Neuron (in vitro differentiated cells): ENCODE results near the gene PDLIM7.

Source experiments
- H2AFZ ChIP-seq: one replicate; pipeline ENCODE4 v1.6.1; 2013; ENCODE audit warnings: low read depth, mild to moderate bottlenecking, inconsistent platforms, low read length, moderate library complexity
- H3K27me3 ChIP-seq: one replicate; pipeline ENCODE4 v1.6.1; 2013; ENCODE audit warnings: low read length; ENCODE audit not compliant: insufficient read depth
- H3K36me3 ChIP-seq: one replicate; pipeline ENCODE4 v1.6.1; 2013; ENCODE audit warnings: low read length; ENCODE audit not compliant: insufficient read depth
- H3K4me1 ChIP-seq: one replicate; pipeline ENCODE4 v1.6.1; 2013; ENCODE audit warnings: low read length; ENCODE audit not compliant: insufficient read depth
- H3K4me3 ChIP-seq: 2 replicates; pipeline ENCODE4 v1.5.1; 2013; ENCODE audit warnings: mild to moderate bottlenecking, low read length, moderate library complexity
- H3K9me3 ChIP-seq: one replicate; pipeline ENCODE4 v1.6.1; 2013; ENCODE audit warnings: low read length

Gene PDLIM7

DNA sequence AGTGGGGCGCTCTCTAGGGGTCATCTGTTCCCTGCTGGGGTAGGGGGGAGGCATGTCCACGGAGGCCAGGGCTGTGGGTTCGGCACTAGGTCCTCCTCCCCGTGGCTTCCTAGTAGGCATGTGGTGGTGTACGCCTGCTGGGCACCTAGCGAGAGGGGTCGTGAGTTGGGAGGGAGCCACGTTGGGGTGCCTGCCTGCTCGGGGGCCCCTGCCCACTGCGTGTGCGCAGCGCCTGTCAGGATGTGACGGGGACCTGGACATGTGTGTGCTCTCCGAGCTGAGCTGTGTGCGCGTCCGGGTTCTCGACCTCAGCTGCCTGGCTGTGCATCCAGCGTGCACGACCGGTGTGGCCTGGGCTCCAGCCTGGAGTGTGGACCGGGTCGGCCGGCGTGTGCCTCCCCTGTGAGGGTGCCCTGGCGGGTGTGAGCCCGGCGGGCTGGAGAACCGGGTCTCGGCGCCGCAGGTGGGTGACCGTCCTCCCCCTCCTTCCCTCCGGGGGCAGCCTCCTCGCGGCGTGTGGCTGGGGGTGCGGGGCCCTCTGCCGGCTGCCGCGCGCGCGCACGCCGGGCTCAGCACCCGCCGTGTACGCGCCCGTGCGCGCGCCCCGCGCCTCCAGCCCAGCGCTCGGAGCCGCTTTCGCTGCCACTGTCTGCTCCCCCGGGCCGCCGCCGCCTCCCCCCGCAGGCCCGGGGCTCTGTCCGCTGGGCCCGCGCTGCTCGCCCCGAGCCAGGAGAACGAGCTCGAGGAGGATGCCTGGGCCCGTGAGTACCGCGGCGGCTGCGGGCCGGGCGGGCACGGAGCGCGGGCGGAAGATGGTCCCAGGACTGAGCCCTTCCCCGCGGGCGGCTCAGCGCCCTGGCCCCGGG lies 51.0 kb downstream of the PDLIM7 start, which contains the start of gene PRR7:
Gene PRR7 (plus strand): TSS at position 615 of the 866 bp plus-strand sequence. CDS start 8,254 bp downstream, outside the sequence.
- H3K9me3 ChIP-seq, result no peaks in the 10 kb centered on the region
- H3K27me3 ChIP-seq, result no peaks in the 10 kb centered on the region
- H3K4me1 ChIP-seq, result peaks cover 59% of the 10 kb centered on the region

DNA sequence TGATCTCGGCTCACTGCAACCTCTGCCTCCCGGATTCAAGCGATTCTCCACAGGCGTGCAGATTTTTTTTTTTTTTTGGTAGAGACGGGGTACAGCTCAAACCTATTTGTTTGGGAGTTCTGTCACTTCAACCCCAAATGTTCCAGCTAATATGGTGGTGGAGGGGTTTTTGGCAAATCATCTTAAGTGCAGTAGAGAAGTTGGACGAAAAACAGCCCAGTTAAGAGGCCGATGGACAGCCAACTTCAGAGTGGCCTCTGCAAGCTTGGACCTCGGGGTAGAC lies 51.5 kb downstream of the PDLIM7 start:
- Histone ChIP-seq H3K4me1 (peaks cover 59% of the 10 kb centered on the region), H3K4me3 (peak overlapping the region; percentile 50), H3K9me3 (no peaks in the 10 kb centered on the region), H3K36me3 (peaks cover 5% of the 10 kb centered on the region), H3K27me3 (no peaks in the 10 kb centered on the region), H2AFZ (no peak overlapping the region)

More for the DNA sequence above, 51.0 kb downstream of the PDLIM7 start, which contains the start of gene PRR7:
- H3K36me3 ChIP-seq, result peaks cover 5% of the 10 kb centered on the region
- peak within 1 kb of the TSS; percentile 50 for H3K4me3 ChIP-seq
- H2AFZ ChIP-seq, result no peak within 1 kb of the TSS

DNA sequence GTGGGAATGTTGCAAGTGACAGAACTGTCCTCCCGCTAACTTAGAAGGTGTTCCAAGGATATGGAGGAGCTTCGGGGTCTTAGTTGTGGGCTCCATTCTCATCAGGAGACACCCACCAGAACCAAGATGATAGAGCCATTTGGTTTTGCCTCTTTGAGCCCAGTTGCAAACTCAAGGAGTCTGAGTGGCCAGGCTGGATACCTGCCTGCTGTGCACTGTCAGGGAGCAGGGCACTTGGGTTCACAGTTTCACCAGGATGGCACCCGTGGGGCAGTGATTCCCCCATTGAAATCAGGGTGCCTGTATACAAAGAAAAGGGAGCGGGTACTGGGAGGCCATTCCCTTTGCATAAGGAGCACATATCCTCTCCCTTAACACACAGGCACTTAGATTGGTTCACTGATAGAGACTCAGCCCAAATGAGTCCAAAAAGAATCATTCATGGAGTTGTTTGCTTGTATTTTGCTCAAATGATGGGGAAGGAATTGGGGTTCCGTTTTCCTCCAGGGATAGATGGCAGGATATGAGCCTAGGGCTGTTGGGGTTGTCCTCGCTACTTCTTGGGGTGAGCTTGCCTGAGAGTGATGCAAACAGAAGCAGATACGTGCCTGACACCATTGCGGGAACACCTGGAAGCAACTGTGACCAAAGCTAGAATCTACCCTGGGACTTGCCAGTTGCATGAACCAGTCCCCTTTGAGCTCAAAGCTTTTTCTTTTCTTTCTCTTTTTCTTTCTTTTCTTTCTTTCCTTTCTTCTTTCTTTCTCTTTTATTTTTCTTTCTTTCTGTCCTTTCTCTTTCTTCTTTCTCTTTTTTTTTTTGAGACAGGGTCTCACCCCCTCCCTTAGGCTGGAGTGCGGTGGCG lies 52.1 kb downstream of the PDLIM7 start:
- Histone ChIP-seq H3K4me1 (peaks cover 54% of the 10 kb centered on the region), H3K9me3 (no peaks in the 10 kb centered on the region), H3K27me3 (no peaks in the 10 kb centered on the region), H3K36me3 (peaks cover 5% of the 10 kb centered on the region), H3K4me3 (peak overlapping the region; percentile 50), H2AFZ (no peak overlapping the region)

- H3K4me3 ChIP-seq, result no peak overlapping the region
- peaks cover 5% of the 10 kb centered on the region for H3K36me3 ChIP-seq
- H2AFZ ChIP-seq, result no peak overlapping the region
- peaks cover 45% of the 10 kb centered on the region for H3K4me1 ChIP-seq
- H3K27me3 ChIP-seq, result no peaks in the 10 kb centered on the region
- no peaks in the 10 kb centered on the region for H3K9me3 ChIP-seq
Observed at GRCh38 chr5:177444106-177445051, 53.0 kb downstream of the PDLIM7 start.

- Histone ChIP-seq H2AFZ (no peak overlapping the region), H3K36me3 (peaks cover 10% of the 10 kb centered on the region), H3K9me3 (no peaks in the 10 kb centered on the region), H3K4me3 (no peak overlapping the region), H3K27me3 (no peaks in the 10 kb centered on the region), H3K4me1 (peaks cover 35% of the 10 kb centered on the region)
Observed at GRCh38 chr5:177443144-177443983, 54.0 kb downstream of the PDLIM7 start.

DNA sequence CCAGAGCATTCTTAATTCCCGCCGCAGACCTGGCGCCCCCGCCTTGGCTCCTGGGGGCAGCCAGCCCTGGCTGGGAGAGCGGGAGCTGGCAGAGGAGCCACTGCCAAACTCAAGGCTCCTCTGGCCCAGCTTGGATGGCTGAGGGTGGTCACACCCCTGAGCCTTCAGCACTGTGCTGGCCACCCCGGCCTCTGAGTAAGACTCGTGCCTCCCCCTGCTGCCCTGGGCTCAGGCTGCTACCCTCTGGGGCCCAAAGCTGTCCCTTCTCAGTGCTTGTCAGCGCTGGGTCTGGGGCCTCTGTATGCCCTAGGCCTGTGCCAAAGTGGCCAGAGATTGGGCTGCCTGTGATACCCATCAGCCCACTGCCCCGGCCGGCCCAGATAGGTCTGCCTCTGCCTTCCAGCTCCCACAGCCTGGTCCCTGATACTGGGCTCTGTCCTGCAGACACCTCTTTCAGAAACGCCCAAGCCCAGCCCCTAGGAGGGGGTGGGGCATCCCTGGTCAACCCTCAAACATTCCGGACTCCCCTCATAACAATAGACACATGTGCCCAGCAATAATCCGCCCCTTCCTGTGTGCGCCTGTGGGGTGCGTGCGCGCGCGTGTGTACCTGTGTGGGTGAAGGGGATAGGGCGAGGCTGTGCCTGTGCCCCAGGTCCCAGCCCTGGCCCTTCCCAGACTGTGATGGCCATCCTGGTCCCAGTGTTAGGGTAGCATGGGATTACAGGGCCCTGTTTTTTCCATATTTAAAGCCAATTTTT lies 55.2 kb downstream of the PDLIM7 start:
- Histone ChIP-seq H3K27me3 (no peaks in the 10 kb centered on the region), H3K9me3 (no peaks in the 10 kb centered on the region), H3K4me3 (no peak overlapping the region), H2AFZ (no peak overlapping the region), H3K36me3 (peaks cover 19% of the 10 kb centered on the region), H3K4me1 (peaks cover 24% of the 10 kb centered on the region)

DNA sequence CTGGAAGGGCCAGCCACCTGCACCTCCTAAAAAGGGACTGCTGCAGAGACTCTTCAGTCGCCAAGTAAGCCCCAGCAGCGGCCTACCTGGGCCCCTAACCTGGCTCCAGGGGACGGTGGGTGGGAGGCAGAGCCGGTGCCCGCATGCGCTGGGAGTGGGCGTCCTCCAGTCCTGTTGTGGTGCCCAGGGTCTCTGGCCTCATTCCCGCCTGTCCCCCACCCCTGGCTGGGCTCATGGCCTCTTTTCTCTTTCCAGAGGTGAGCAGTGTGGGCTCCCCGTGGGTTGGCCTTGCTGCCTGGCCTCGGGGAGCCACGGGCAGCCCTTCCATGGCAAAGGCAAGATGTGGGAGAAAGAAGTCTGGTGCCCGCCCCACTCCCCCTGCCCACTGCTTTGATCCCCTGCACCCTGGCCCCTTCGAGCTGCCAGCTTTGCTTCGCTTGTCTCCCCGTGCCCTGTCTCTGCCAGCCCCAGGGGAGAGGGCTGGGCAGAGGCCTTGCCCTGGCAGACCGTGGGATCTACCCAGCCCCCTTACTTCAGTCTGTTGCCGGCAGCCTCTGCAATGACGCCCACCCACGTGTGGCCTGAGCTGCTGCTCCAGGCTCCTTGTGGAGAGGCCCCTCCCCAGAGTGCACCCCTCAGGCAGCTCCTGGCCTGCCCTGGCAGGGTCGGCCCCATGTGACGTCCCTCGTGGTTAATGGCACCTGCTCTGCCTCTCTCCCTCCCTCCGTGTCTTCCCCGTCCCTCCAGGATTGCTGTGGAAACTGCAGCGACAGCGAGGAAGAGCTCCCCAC lies 56.2 kb downstream of the PDLIM7 start:
- H3K36me3 ChIP-seq, result peaks cover 22% of the 10 kb centered on the region
- no peaks in the 10 kb centered on the region for H3K27me3 ChIP-seq

DNA sequence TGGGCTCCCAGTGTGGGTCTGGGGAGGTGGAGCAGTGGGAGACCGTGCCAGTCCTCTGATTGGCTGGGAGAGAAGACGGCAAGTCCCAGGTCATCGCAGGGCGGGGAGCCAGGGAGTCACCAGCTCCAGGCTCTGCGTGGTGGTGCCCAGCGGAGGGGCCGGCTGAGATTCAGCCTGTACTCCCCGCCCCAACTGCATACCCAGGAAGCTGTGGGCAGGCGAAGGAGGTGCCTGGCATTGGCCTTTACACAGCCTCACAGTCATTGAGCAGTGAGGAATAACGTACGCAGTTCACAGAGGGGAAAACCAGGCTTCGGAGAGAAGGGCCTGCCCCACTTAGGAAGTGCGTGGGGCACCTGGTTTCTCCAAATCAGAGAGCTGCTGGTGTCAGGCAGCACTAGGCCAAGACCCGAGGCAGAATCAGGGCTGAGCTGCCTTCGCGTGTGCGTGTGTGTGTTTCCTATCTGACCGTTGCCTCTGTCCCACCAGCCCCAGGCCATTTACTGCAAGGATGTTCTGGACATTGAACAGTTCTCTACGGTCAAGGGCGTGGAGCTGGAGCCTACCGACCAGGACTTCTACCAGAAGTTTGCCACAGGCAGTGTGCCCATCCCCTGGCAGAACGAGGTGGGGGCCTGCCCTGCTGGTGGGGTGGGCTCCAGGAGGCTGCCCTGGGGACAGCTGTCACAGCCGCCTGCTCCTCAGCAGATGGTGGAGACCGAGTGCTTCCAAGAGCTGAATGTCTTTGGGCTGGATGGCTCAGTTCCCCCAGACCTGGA lies 57.0 kb downstream of the PDLIM7 start:
- no peak overlapping the region for H3K4me3 ChIP-seq
- peaks cover 28% of the 10 kb centered on the region for H3K36me3 ChIP-seq
- H2AFZ ChIP-seq, result no peak overlapping the region
- H3K9me3 ChIP-seq, result no peaks in the 10 kb centered on the region
- H3K27me3 ChIP-seq, result no peaks in the 10 kb centered on the region
- H3K4me1 ChIP-seq, result peaks cover 14% of the 10 kb centered on the region

More for the DNA sequence above, 56.2 kb downstream of the PDLIM7 start:
- H3K4me3 ChIP-seq, result no peak overlapping the region
- no peak overlapping the region for H2AFZ ChIP-seq
- H3K4me1 ChIP-seq, result peaks cover 22% of the 10 kb centered on the region
- H3K9me3 ChIP-seq, result no peaks in the 10 kb centered on the region

- Histone ChIP-seq H2AFZ (no peak overlapping the region), H3K4me1 (peaks cover 6% of the 10 kb centered on the region), H3K9me3 (no peaks in the 10 kb centered on the region), H3K36me3 (peaks cover 32% of the 10 kb centered on the region), H3K4me3 (no peak overlapping the region), H3K27me3 (no peaks in the 10 kb centered on the region)
Observed at GRCh38 chr5:177439518-177440053, 57.8 kb downstream of the PDLIM7 start.

GRCh38 chr5:177438468-177438867 lies 58.9 kb downstream of the PDLIM7 start:
- Histone ChIP-seq H3K36me3 (peaks cover 43% of the 10 kb centered on the region), H2AFZ (no peak overlapping the region), H3K27me3 (no peaks in the 10 kb centered on the region), H3K4me3 (no peak overlapping the region), H3K4me1 (no peaks in the 10 kb centered on the region), H3K9me3 (no peaks in the 10 kb centered on the region)
